ENCODE measurements around the gene SPAG16.

The SPAG16 gene

GRCh38 chr2:214264171-214264570 is 979.9 kb downstream of the SPAG16 start (continued):
- TF ChIP-seq REST (tag by site-specific recombination; IDR thresholded peaks at IDR 0.05) (no peak), ZNF18 (tag by site-specific recombination; IDR thresholded peaks at IDR 0.05) (no peak), ZNF654 (tag by site-specific recombination; IDR thresholded peaks at IDR 0.05; ENCODE audit: low read depth) (no peak), ZNF776 (tag by site-specific recombination; IDR thresholded peaks at IDR 0.05; ENCODE audit: borderline replicate concordance) (no peak), ZNF140 (tag by site-specific recombination; IDR thresholded peaks at IDR 0.05) (no peak), ZNF548 (tag by site-specific recombination; IDR thresholded peaks at IDR 0.05) (no peak), ZBTB6 (tag by site-specific recombination; IDR thresholded peaks at IDR 0.05) (no peak), GLI2 (tag by site-specific recombination; IDR thresholded peaks at IDR 0.05; ENCODE audit: borderline replicate concordance, low read depth) (no peak), ZNF488 (tag by site-specific recombination; IDR thresholded peaks at IDR 0.05) (no peak)

- TF ChIP-seq ZNF560 (tag by site-specific recombination; IDR thresholded peaks at IDR 0.05; ENCODE audit: borderline replicate concordance) (no peak), ZNF148 (tag by site-specific recombination; IDR thresholded peaks at IDR 0.05; ENCODE audit: borderline replicate concordance) (no peak), ZNF426 (tag by site-specific recombination; IDR thresholded peaks at IDR 0.05) (no peak), ZNF639 (tag by site-specific recombination; IDR thresholded peaks at IDR 0.05) (no peak), ZNF76 (tag by site-specific recombination; IDR thresholded peaks at IDR 0.05; ENCODE audit: borderline replicate concordance, low read depth) (no peak), ZNF530 (tag by site-specific recombination; IDR thresholded peaks at IDR 0.05; ENCODE audit: low read depth) (no peak), ZNF548 (tag by site-specific recombination; IDR thresholded peaks at IDR 0.05) (no peak), EGR2 (tag by site-specific recombination; IDR thresholded peaks at IDR 0.05; ENCODE audit: low read depth) (no peak)
- ChIA-PET POLR2A (no interaction called here), CTCF (interaction anchor here (0.6 kb wide), 1 partner anchor 834 kb away, joined by 3 read pairs; no protein-coding TSS in a partner anchor)
Observed at GRCh38 chr2:214265991-214266489, 981.8 kb downstream of the SPAG16 start.

More at GRCh38 chr2:214265991-214266489, 981.8 kb downstream of the SPAG16 start:
- no peaks in the 10 kb centered on the region for H3K9me3 ChIP-seq (ENCODE audit: control insufficient read depth, insufficient read depth, low read depth, low read length)
- no peaks in the 10 kb centered on the region for H3K36me3 ChIP-seq (ENCODE audit: control insufficient read depth in 2 of 2, insufficient read depth in 1 of 2, low read length in 2 of 2)
- no peaks in the 10 kb centered on the region for H3K4me1 ChIP-seq (ENCODE audit: control insufficient read depth, insufficient read depth, low read length)
- H3K4me3 ChIP-seq (ENCODE audit: low read depth, low read length) = no peak overlapping the region
- no peak overlapping the region for H3K27ac ChIP-seq (ENCODE audit: extremely low read depth, low read depth, low read length)
